ENCODE results near the gene KRTAP29-1.

Gene KRTAP29-1

GRCh38 chr17:41339571-41340172 lies 37.0 kb upstream of the KRTAP29-1 start:
- TF ChIP-seq OSR1 (CRISPR knock-in tag; IDR thresholded peaks at IDR 0.05): no peak
- no peak for TF ChIP-seq PATZ1 (CRISPR knock-in tag; IDR thresholded peaks at IDR 0.05; ENCODE audit: borderline replicate concordance)
- TF ChIP-seq ZNF70 (CRISPR knock-in tag; IDR thresholded peaks at IDR 0.05): no peak
- no peak for TF ChIP-seq ESRRG (CRISPR knock-in tag; IDR thresholded peaks at IDR 0.05)
- no peak for TF ChIP-seq ZFP3 (CRISPR knock-in tag; IDR thresholded peaks at IDR 0.05)
- TF ChIP-seq CSDC2 (CRISPR knock-in tag; IDR thresholded peaks at IDR 0.05): no peak
- TF ChIP-seq RARB (CRISPR knock-in tag; IDR thresholded peaks at IDR 0.05): no peak
- TF ChIP-seq ZC3H10 (CRISPR knock-in tag; IDR thresholded peaks at IDR 0.05): no peak
- no peak for TF ChIP-seq ZNF8 (CRISPR knock-in tag; IDR thresholded peaks at IDR 0.05)
- no peak for TF ChIP-seq POU6F1 (CRISPR knock-in tag; IDR thresholded peaks at IDR 0.05; ENCODE audit: borderline replicate concordance, low read depth)
- TF ChIP-seq CSRNP3 (CRISPR knock-in tag; IDR thresholded peaks at IDR 0.05): no peak
- no peak for TF ChIP-seq ISL1 (CRISPR knock-in tag; IDR thresholded peaks at IDR 0.05)
- TF ChIP-seq ARNTL (CRISPR knock-in tag; IDR thresholded peaks at IDR 0.05; ENCODE audit: borderline replicate concordance, low read depth): no peak
- TF ChIP-seq PPARA (CRISPR knock-in tag; IDR thresholded peaks at IDR 0.05; ENCODE audit: borderline replicate concordance): no peak
- TF ChIP-seq TCF4 (CRISPR knock-in tag; IDR thresholded peaks at IDR 0.05; ENCODE audit: borderline replicate concordance): no peak
- no peak for TF ChIP-seq SNAI2 (CRISPR knock-in tag; IDR thresholded peaks at IDR 0.05)
- TF ChIP-seq ZNF565 (CRISPR knock-in tag; conservative IDR thresholded peaks at IDR 0.05; ENCODE audit: low read depth): no peak
- TF ChIP-seq GLIS3 (CRISPR knock-in tag; IDR thresholded peaks at IDR 0.05): no peak
- no peak for TF ChIP-seq TOX (CRISPR knock-in tag; IDR thresholded peaks at IDR 0.05; ENCODE audit: borderline replicate concordance)
- no peak for TF ChIP-seq TSHZ2 (CRISPR knock-in tag; IDR thresholded peaks at IDR 0.05)
- ATAC-seq: no peak

- TF ChIP-seq GLIS3 (CRISPR knock-in tag; IDR thresholded peaks at IDR 0.05): no peak
- no peak for TF ChIP-seq ARNTL (CRISPR knock-in tag; IDR thresholded peaks at IDR 0.05; ENCODE audit: borderline replicate concordance, low read depth)
- no peak for TF ChIP-seq CSRNP3 (CRISPR knock-in tag; IDR thresholded peaks at IDR 0.05)
- TF ChIP-seq ZC3H10 (CRISPR knock-in tag; IDR thresholded peaks at IDR 0.05): no peak
- no peak for TF ChIP-seq ZNF565 (CRISPR knock-in tag; conservative IDR thresholded peaks at IDR 0.05; ENCODE audit: low read depth)
- TF ChIP-seq ESRRG (CRISPR knock-in tag; IDR thresholded peaks at IDR 0.05): no peak
- ATAC-seq: no peak
These were observed 36.4 kb upstream of the KRTAP29-1 start for GRCh38 chr17:41338961-41339485.

- no peak for ATAC-seq
- TF ChIP-seq RARB (CRISPR knock-in tag; IDR thresholded peaks at IDR 0.05) (no peak), TOX (CRISPR knock-in tag; IDR thresholded peaks at IDR 0.05; ENCODE audit: borderline replicate concordance) (no peak), TCF4 (CRISPR knock-in tag; IDR thresholded peaks at IDR 0.05; ENCODE audit: borderline replicate concordance) (no peak), GLIS3 (CRISPR knock-in tag; IDR thresholded peaks at IDR 0.05) (no peak), ISL1 (CRISPR knock-in tag; IDR thresholded peaks at IDR 0.05) (no peak), ZNF8 (CRISPR knock-in tag; IDR thresholded peaks at IDR 0.05) (no peak), ZFP3 (CRISPR knock-in tag; IDR thresholded peaks at IDR 0.05) (no peak), ZNF565 (CRISPR knock-in tag; conservative IDR thresholded peaks at IDR 0.05; ENCODE audit: low read depth) (no peak), OSR1 (CRISPR knock-in tag; IDR thresholded peaks at IDR 0.05) (no peak)
These were observed 33.1 kb upstream of the KRTAP29-1 start for GRCh38 chr17:41335747-41336146.
